Stimulated activated CD4-positive, alpha-beta T cell treated with anti-CD3 and anti-CD28 coated beads, Interleukin-12 subunit alpha, Interleukin-12 subunit beta, amount 100 ng/mL, for 4 hours (primary cell): Measurements from ENCODE around the gene MRPL3.

Source experiments
- DNase-seq: peaks from one replicate; pipeline ENCODE4 v3.0.0-alpha.2; 2020

MRPL3 gene

DNA sequence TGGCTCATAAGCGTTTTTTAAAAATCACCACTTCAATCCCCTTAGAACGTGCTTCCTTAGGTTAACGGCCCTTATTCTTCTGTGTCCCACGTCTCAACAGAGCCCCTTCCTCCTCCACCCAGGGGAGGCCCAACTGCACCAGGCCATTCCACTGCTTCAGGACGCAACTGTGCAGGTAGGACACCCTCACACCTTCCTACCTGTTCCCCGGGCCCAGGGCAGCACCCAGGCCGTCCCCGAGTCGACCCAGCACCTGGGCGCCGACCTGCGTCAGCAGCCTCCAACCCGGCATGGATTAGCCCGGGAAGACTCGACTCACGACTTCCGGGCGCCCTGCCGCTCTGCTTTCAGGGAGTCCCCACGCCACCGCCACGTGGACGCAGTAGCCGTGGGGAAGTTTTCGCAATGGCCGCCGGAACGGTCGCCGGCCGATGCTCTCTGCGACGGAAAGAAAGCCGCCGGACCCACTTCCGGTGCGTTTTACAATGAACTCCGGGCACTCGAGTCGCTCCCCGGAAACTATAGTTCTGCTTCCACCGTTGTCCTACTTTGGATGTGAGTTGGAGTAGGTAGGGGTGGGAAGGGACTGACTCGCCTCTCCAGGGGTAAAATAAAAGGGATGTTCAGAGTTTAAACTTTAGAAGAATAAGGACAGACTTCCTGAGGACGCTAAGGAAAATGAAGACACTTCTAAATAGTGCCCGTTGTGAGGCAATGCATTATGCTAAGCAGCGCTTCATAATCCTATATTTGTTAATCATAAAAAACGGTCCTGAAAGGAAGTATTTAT is at the start of gene MRPL3:
Gene MRPL3 (minus strand): TSS at position 442 of the 790 bp plus-strand sequence. CDS start 150 bp downstream, at position 292.
- peak; percentile 81 for DNase-seq

- no peak for DNase-seq
These were observed 49.0 kb upstream of the MRPL3 start for GRCh38 chr3:131551761-131552160.

- no peak for DNase-seq
These were observed 48.0 kb upstream of the MRPL3 start for GRCh38 chr3:131550562-131551465.

- no peak for DNase-seq
These were observed 46.6 kb upstream of the MRPL3 start for GRCh38 chr3:131549340-131549739.

DNA sequence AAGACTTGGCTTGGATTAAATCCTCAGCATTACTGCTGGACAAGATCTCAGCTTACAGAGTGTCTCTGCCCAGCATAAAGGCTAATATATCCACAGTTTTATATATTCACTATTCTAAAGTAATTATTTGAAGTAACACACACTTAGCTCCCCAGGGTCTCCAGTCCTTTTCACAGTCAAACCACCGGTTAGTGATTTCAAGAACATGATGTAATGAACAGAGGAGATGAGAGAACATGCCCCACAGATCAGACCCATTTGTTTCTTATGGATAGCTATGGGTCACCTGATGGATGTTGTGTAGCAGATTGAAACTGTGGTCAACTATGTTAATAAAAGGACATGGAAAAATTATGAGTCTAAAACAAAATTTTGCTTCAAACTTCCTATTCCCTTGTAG is 44.8 kb upstream of the MRPL3 start:
- DNase-seq, result no peak

DNA sequence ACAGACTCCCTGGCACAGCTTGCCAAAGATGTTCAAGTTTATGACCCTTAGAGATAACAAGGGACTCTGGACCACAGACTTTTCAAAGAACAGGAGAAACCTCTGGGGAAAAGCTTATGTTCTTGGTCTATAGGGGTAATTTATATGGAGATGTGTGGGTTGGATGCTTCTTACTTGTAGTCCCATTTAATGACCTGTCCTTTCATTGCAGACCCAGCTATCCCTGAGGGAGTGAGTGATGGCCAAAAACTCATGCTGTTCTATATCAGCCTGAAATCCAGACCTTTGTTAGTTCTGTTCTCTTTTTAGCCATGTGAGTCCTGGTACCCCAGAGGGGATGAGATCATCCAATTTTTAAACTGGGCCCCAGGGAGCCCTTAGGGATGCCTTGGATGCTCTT is 43.7 kb upstream of the MRPL3 start:
- no peak for DNase-seq

DNA sequence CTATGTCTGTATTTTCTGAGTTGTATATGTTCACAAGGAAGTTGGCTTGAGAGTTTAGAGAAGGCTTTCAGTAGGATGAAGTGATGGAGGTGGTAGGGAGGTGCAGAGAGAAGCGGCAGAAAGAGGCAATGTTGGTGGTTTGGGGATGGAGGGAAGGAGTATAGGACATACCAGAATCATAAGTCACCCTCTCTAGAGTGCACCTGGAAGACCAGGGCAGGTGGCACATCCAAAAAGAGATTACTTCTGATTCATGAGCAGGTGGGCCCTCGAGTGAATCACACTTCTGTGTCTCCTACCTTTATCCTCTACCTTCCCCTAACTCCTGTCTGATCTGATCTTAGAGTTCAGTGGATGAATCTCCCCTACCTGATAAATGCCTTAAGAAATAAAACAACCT is 41.8 kb upstream of the MRPL3 start:
- DNase-seq, result no peak

GRCh38 chr3:131543714-131544113 is 40.9 kb upstream of the MRPL3 start:
- DNase-seq, result no peak

DNA sequence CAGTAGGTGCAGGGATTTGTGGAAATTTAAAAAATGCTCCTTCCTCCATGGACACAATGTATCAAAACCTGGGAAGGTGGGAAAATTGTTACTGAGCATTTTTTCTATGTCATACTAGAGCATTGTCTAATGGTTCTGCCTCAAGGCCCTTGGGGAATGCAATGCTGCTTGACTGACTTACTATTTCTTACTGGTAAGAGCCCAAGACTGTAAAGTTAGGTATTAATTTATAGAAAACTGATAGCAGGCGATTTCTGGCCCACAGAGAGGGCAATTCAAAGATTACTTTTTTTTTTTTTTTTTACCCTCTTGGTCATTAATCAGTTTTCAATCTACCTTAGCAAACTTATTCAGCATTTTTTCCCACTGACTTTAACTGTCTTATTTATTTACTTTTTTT is 38.5 kb upstream of the MRPL3 start:
- no peak for DNase-seq

DNA sequence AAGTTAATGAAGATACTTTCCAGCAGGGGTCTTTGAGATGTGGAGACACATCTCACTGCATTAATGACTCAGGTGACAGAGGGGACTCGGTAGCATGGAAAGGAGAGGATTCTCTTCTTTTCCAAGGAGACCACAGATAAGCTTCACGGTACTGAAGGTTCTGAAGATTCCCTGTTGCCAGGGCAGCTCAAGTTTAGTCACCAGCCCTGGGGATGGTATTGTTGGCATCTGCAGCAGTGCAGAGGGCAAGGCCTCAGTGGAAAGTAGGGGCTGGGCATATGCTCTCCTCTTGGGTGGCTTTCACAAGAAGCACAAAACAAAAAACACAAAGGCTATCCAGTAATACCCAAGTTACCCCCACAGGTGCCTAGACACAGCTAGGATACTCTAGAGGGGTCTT is 38.0 kb upstream of the MRPL3 start:
- DNase-seq, result no peak

DNA sequence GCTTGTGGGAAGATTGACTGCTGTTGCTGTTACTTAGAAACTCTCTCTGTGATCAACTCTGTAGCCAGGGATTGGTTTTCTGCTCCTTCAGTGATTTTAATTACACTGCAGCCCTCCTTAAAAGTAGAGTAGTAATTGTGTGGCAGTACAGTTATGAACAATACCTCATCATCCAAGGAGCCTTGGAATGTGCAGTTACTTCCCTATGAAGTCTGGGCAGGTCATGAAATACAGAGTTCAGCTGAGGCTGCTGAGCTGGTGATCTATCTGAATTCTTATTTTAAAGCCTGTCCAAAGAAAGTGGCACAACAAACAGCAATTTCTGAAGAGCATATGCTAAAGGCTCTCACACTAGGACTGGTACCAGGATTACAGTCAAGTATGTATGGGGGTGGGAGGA is 37.4 kb upstream of the MRPL3 start:
- DNase-seq, result no peak

GRCh38 chr3:131538968-131539367 is 36.2 kb upstream of the MRPL3 start:
- no peak for DNase-seq

DNA sequence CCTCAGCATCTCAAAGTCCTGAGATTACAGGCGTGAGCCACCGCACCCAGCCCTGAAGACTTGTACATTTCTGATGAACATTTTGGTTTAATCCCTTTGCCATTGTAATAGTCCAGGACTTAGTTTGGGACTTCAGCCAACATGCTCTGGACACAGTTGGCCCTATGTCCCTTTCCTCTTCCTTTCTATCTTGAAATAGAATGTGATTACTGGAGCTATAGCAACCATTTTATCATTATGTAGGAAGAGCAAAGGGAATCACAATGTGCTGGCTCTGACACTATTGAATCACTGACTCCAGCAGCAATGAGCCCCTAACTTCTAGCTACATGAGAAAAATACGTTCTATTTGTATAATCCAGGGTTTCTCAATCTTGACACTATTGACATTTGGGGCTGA is 34.8 kb upstream of the MRPL3 start:
- DNase-seq, result no peak

- no peak for DNase-seq
These were observed 32.8 kb upstream of the MRPL3 start for GRCh38 chr3:131535596-131535995.

GRCh38 chr3:131535131-131535530 is 32.4 kb upstream of the MRPL3 start:
- no peak for DNase-seq

GRCh38 chr3:131532645-131533044 is 29.9 kb upstream of the MRPL3 start:
- no peak for DNase-seq

DNA sequence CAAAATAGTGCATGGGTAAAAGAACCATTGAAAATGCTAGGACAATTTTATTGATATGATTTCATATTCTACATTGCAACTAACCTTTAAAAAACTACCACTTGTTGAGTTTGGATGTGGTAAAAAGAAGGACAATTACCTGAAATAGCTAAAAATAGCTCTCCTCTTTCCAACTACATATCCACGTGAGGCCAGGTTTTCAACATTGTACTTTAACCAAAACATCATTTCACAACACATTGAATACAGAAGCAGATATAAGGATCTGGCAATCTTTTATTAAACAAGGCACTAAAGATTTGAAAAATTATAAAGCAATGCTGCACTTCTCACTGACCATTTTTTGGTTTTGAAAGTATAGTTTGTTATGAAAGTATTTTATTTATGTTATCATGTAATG is 28.1 kb upstream of the MRPL3 start:
- DNase-seq, result no peak

- DNase-seq, result no peak
These were observed 27.6 kb upstream of the MRPL3 start for GRCh38 chr3:131530388-131530787.

DNA sequence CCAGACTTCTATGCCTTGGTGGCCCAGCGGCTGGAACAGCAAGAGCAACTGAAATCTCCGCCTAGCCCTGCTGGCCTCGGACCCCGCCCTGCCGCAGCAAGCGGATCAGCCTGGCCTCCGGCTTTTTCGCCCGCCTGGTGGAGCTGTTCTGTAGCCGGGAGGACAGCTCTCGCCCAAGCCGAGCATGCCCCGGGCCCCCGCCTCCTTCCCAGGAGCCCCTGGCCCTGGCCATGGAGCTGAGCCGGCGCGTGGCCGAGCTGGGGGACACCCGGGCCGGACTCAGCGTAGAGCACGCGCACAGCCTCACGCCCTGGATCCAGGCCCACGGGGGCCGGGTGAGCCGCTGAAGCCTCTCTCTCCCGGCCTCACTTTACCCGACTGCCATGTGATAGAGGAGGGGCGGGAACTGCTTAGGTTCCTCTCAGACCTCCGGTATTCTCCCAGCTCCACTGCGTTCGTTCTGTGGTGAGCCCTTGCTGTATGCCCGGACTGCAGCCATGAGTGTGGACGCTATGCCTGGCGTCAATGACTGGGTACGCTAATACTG is 24.1 kb upstream of the MRPL3 start:
- DNase-seq, result no peak

- no peak for DNase-seq
These were observed 15.9 kb upstream of the MRPL3 start for GRCh38 chr3:131518680-131519079.

GRCh38 chr3:131505421-131505820 is 2.6 kb upstream of the MRPL3 start:
- no peak for DNase-seq

- no peak for DNase-seq
These were observed 507 bp upstream of the MRPL3 start for GRCh38 chr3:131503320-131503635.

GRCh38 chr3:131501949-131502348 is 822 bp downstream of the MRPL3 start:
- DNase-seq, result no peak

DNA sequence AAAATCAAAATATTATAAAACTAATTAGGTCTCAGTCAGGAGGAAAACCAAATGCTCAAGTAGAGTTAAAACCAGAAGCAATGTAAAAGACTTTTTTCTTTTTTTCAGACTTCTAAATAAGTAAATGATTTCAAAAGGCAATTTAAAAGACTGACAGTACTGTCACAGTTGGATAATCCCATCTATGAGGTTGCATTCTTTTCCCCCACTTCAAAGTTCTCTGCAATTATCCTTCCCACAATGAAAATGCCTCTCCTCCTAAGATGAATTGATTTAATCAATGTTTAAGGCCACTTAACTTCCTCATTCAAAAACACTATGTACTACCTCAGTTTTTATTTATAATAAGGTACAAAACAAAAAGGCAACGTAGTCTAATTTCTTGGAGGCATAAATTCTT is 8.1 kb downstream of the MRPL3 start:
- no peak for DNase-seq
